GM12878 (cell line): ENCODE data around the gene PODN. TPM values are rescaled to one million over a fixed set of nuclear protein-coding genes. Genes with fewer than 3 reads are reported as not detected.

Experiments
- ATAC-seq: fragments of 200-7000 bp; cut with Tn5 transposase; 3 replicates; pipeline ENCODE4 v1.9.1; 2020; ENCODE audit warnings: mild to moderate bottlenecking, moderate library complexity
- BruUV-seq: library from RNA; stranded (reverse); fragments of 400-500 nt; replicated peaks from 2 replicates; lab custom pipeline; 2021; lab: Mats Ljungman, UMichigan
- CTCF ChIA-PET: fragments of 300-600 bp; sonication (Branson Sonifier 250); formaldehyde crosslinking; extraction: SDS; loops from one replicate; lab custom pipeline; 2021; ENCODE audit warnings: inconsistent platforms; lab: Yijun Ruan, JAX
- POLR2A ChIA-PET: fragments of 350-600 bp; formaldehyde crosslinking; extraction: SDS; loops from one replicate; lab custom pipeline; 2021; ENCODE audit warnings: inconsistent platforms; lab: Charles Lee
- RAD21 ChIA-PET: fragments of 300-600 bp; sonication (Branson Sonifier 250); formaldehyde crosslinking; loops from one replicate; lab custom pipeline; 2023; ENCODE audit warnings: antibody characterized with exemption; ENCODE audit not compliant: unreplicated experiment; lab: Charles Lee
- SMC1A ChIA-PET: fragments of 300-600 bp; sonication (Branson Sonifier 250); formaldehyde crosslinking; loops from one replicate; lab custom pipeline; 2023; ENCODE audit not compliant: unreplicated experiment, uncharacterized antibody; lab: Charles Lee
- DNase-seq: peaks from one replicate; pipeline ENCODE4 v3.0.0-alpha.2; 2011; ENCODE audit warnings: low read depth, low spot score
- FAIRE-seq: peaks from 3 replicates; lab custom pipeline; 2011; peaks lifted over from hg19 to GRCh38; lab: Jason Lieb, UNC
- H2AFZ ChIP-seq: 2 replicates; pipeline ENCODE4 v1.6.0; 2011; ENCODE audit warnings: low read depth, low read length, control low read depth; ENCODE audit not compliant: control insufficient read depth
- H3K27ac ChIP-seq: 2 replicates; pipeline ENCODE4 v1.5.1; 2011; ENCODE audit warnings: control low read depth; ENCODE audit not compliant: control insufficient read depth, insufficient read depth
- H3K27me3 ChIP-seq, 2 experiments: replicated peaks in 1 of 2; 2 replicates each; pipeline versions ENCODE4 v1.6.0 to v1.6.1; 2011; ENCODE audit warnings: low read length in 1 of 2; ENCODE audit not compliant: control insufficient read depth in 2 of 2, insufficient read depth in 2 of 2
- H3K36me3 ChIP-seq, 2 experiments: 2 replicates each; pipeline ENCODE4 v1.5.1; 2011; ENCODE audit warnings: low read length in 1 of 2; ENCODE audit not compliant: control insufficient read depth in 2 of 2, insufficient read depth in 2 of 2
- H3K4me1 ChIP-seq: 2 replicates; pipeline ENCODE4 v1.6.1; 2011; ENCODE audit warnings: mild to moderate bottlenecking, low read length, moderate library complexity, mixed read lengths; ENCODE audit not compliant: control insufficient read depth, insufficient read depth
- H3K4me2 ChIP-seq: 2 replicates; pipeline ENCODE4 v1.6.0; 2011; ENCODE audit warnings: control low read depth; ENCODE audit not compliant: control insufficient read depth, insufficient read depth
- H3K4me3 ChIP-seq: fragments of 200-600 bp; sonication (generic); 2 replicates; pipeline ENCODE4 v1.5.1; 2016
- H3K79me2 ChIP-seq: 2 replicates; pipeline ENCODE4 v1.6.0; 2011; ENCODE audit warnings: low read length; ENCODE audit not compliant: control insufficient read depth, insufficient read depth
- H3K9ac ChIP-seq: 2 replicates; pipeline ENCODE4 v1.8.0; 2011; ENCODE audit warnings: low read length, control low read depth, mixed read lengths; ENCODE audit not compliant: control insufficient read depth, insufficient read depth
- H3K9me3 ChIP-seq: replicated peaks from 3 replicates; pipeline ENCODE4 v1.5.1; 2011; ENCODE audit warnings: mild to moderate bottlenecking, low read length; ENCODE audit not compliant: control insufficient read depth, insufficient read depth
- H4K20me1 ChIP-seq: 2 replicates; pipeline ENCODE4 v1.6.0; 2011; ENCODE audit not compliant: control insufficient read depth, insufficient read depth
- ATF3 ChIP-seq: IDR thresholded peaks from 2 replicates; pipeline ENCODE4 v1.6.1; 2011; ENCODE audit warnings: low read depth, mild to moderate bottlenecking, low read length, moderate library complexity, borderline replicate concordance; ENCODE audit errors: extremely low read depth
- CBFB ChIP-seq: IDR thresholded peaks from 2 replicates; pipeline ENCODE4 v1.6.1; 2016; ENCODE audit warnings: antibody characterized with exemption, low read depth
- ESRRA ChIP-seq: IDR thresholded peaks from 2 replicates; pipeline ENCODE4 v1.6.1; 2012; ENCODE audit warnings: mild to moderate bottlenecking, low read length, improper control_type of control experiment
- KLF5 ChIP-seq: fragments of 450-650 bp; IDR thresholded peaks from 2 replicates; pipeline ENCODE4 v1.6.1; 2014; ENCODE audit warnings: mild to moderate bottlenecking; ENCODE audit not compliant: partially characterized antibody
- MLLT1 ChIP-seq: fragments of 450-650 bp; IDR thresholded peaks from 2 replicates; pipeline ENCODE4 v1.6.1; 2016; ENCODE audit warnings: mild to moderate bottlenecking
- RBBP5 ChIP-seq: fragments of 200-600 bp; sonication (generic); conservative IDR thresholded peaks from 2 replicates; pipeline ENCODE4 v1.6.1; 2016
- RFX5 ChIP-seq: IDR thresholded peaks from 2 replicates; pipeline ENCODE4 v1.6.1; 2011; ENCODE audit warnings: low read depth, low read length, improper control_type of control experiment
- SMAD5 ChIP-seq: IDR thresholded peaks from 2 replicates; pipeline ENCODE4 v1.6.1; 2016; ENCODE audit warnings: antibody characterized with exemption, low read depth
- USF1 ChIP-seq: IDR thresholded peaks from 2 replicates; pipeline ENCODE4 v1.6.1; 2011; ENCODE audit warnings: borderline replicate concordance, low read depth, mild to moderate bottlenecking, moderate library complexity, mixed read lengths, low read length; ENCODE audit not compliant: insufficient read depth; ENCODE audit errors: extremely low read length
- ZNF207 ChIP-seq: fragments of 450-650 bp; IDR thresholded peaks from 2 replicates; pipeline ENCODE4 v1.6.1; 2014; ENCODE audit warnings: antibody characterized with exemption, mild to moderate bottlenecking, borderline replicate concordance
- ZSCAN29 ChIP-seq: fragments of 450-650 bp; IDR thresholded peaks from 2 replicates; pipeline ENCODE4 v1.6.1; 2017; ENCODE audit warnings: mild to moderate bottlenecking, moderate library complexity
- ZZZ3 ChIP-seq: IDR thresholded peaks from 2 replicates; pipeline ENCODE4 v1.6.1; 2011; ENCODE audit warnings: low read depth; ENCODE audit not compliant: control insufficient read depth, insufficient read length
- WGBS: methylation state at CpG from one replicate; pipeline ENCODE4 v1.1.6; 2016; ENCODE audit warnings: low lambda C conversion rate; ENCODE audit not compliant: insufficient replicate concordance, insufficient coverage; ENCODE audit errors: missing lambda C conversion rate; 5-methylcytosine and 5-hydroxymethylcytosine counted together
- in situ Hi-C: fragments of 300-500 bp; cut with MboI; formaldehyde crosslinking; loops from 9 replicates; pipeline ENCODE4 v1.14.3; 2018; ENCODE audit warnings: mixed read lengths
- intact Hi-C: fragments of 100-400 bp; cut with micrococcal nuclease; formaldehyde crosslinking; loops from one replicate; pipeline ENCODE4 v1.14.2; 2022; ENCODE audit not compliant: unreplicated experiment
- polyA plus RNA-seq, 11 experiments: library from polyadenylated mRNA; depleted of rRNA in 4 of 11; unstranded in 6 of 11; stranded (reverse) in 5 of 11; fragments of >200 nt; fragmentation: Nextera tagmentation in 4 of 11; fragmentation: Illumina TruSeq in 1 of 11; extraction: Ambion mirVana in 4 of 11; extraction: Trizol in 1 of 11; gene quantifications; 1 replicate in 1 of 11; 2 replicates in 10 of 11; pipeline versions ENCODE4 v1.2.1 to v1.2.3, GENCODE V29; 2011 to 2016; ENCODE audit warnings: inconsistent platforms in 2 of 11, missing spikeins in 2 of 11, low read depth in 1 of 11
- total RNA-seq, 4 experiments: library from RNA; depleted of rRNA in 3 of 4; stranded (reverse); fragments of >200 nt in 3 of 4; fragmentation: Illumina TruSeq in 1 of 4; extraction: Trizol in 1 of 4; gene quantifications; 2 replicates each; pipeline versions ENCODE4 v1.2.1 to v1.2.3, GENCODE V29; 2013 to 2021

Gene PODN
- total and polyA plus RNA-seq, 10 of the 15 experiments (the other 5 are each of a cell fraction or from before 2014, with no cell fraction given) = 0.10 TPM; not detected in 9

GRCh38 chr1:53132176-53132575, 70.2 kb downstream of the PODN start:
- CTCF ChIA-PET = interaction anchor here (0.7 kb wide), 1 partner anchor 584 kb away, joined by 4 read pairs; no protein-coding TSS in a partner anchor
- FAIRE-seq (no peak), ATAC-seq (no peak), DNase-seq (no peak)
- Histone ChIP-seq H3K9me3 (no peaks in the 10 kb centered on the region), H3K9ac (no peak overlapping the region), H3K27me3 (no peaks in the 10 kb centered on the region; a peak in 1 of 4 replicates), H3K27ac (no peak overlapping the region), H3K79me2 (no peaks in the 10 kb centered on the region), H3K4me3 (no peak overlapping the region), H4K20me1 (no peaks in the 10 kb centered on the region), H3K4me1 (no peaks in the 10 kb centered on the region), H2AFZ (no peak overlapping the region), H3K4me2 (no peak overlapping the region), H3K36me3 (no peaks in the 10 kb centered on the region)
- BruUV-seq = no TSS peak
- SMC1A ChIA-PET = no interaction called here
- intact Hi-C loops = no loop called here
- WGBS = 16% methylated on average over 8 of the region's 8 CpGs
- RAD21 ChIA-PET = no interaction called here
- POLR2A ChIA-PET = no interaction called here
- TF ChIP-seq USF1 = no peak
- no peak for TF ChIP-seq RFX5
- no peak for TF ChIP-seq ATF3
- TF ChIP-seq KLF5 = no peak
- TF ChIP-seq RBBP5 = no peak
- TF ChIP-seq MLLT1 = no peak
- TF ChIP-seq ZSCAN29 = no peak
- no peak for TF ChIP-seq SMAD5
- no peak for TF ChIP-seq CBFB
- no peak for TF ChIP-seq ZNF207
- no peak for TF ChIP-seq ESRRA
- no peak for TF ChIP-seq ZZZ3
- in situ Hi-C loops = no loop called here
